Neuron (in vitro differentiated cells): ENCODE results near the gene RIPOR3.
"Not testable (repeated sequence)": the region's sequence is repeated elsewhere in the genome, so short reads cannot be mapped to it uniquely, and the experiment has no call there.

Experiments used
- H2AFZ ChIP-seq: one replicate; pipeline ENCODE4 v1.6.1; 2013; ENCODE audit warnings: low read depth, mild to moderate bottlenecking, inconsistent platforms, low read length, moderate library complexity
- H3K27me3 ChIP-seq: one replicate; pipeline ENCODE4 v1.6.1; 2013; ENCODE audit warnings: low read length; ENCODE audit not compliant: insufficient read depth
- H3K36me3 ChIP-seq: one replicate; pipeline ENCODE4 v1.6.1; 2013; ENCODE audit warnings: low read length; ENCODE audit not compliant: insufficient read depth
- H3K4me1 ChIP-seq: one replicate; pipeline ENCODE4 v1.6.1; 2013; ENCODE audit warnings: low read length; ENCODE audit not compliant: insufficient read depth
- H3K4me3 ChIP-seq: 2 replicates; pipeline ENCODE4 v1.5.1; 2013; ENCODE audit warnings: mild to moderate bottlenecking, low read length, moderate library complexity
- H3K9me3 ChIP-seq: one replicate; pipeline ENCODE4 v1.6.1; 2013; ENCODE audit warnings: low read length

The RIPOR3 gene

GRCh38 chr20:50639971-50640711 is 51.2 kb downstream of the RIPOR3 start:
- H3K4me1 ChIP-seq, result peaks cover 38% of the 10 kb centered on the region
- H3K9me3 ChIP-seq, H3K27me3 ChIP-seq, H3K4me3 ChIP-seq, H3K36me3 ChIP-seq, H2AFZ ChIP-seq: not testable (repeated sequence)

GRCh38 chr20:50638015-50638847 is 53.1 kb downstream of the RIPOR3 start:
- not testable (repeated sequence) for H3K9me3 ChIP-seq, H3K36me3 ChIP-seq, H3K27me3 ChIP-seq
- peaks cover 38% of the 10 kb centered on the region for H3K4me1 ChIP-seq
- peak overlapping the region; percentile 64 for H2AFZ ChIP-seq
- H3K4me3 ChIP-seq, result peak overlapping the region; percentile 8

- Histone ChIP-seq H2AFZ (no peak overlapping the region), H3K27me3 (no peaks in the 10 kb centered on the region), H3K4me3 (no peak overlapping the region), H3K4me1 (peaks cover 31% of the 10 kb centered on the region), H3K36me3 (no peaks in the 10 kb centered on the region), H3K9me3 (no peaks in the 10 kb centered on the region)
Observed at GRCh38 chr20:50636601-50637540, 54.5 kb downstream of the RIPOR3 start.

GRCh38 chr20:50635676-50636600 is 55.4 kb downstream of the RIPOR3 start:
- H2AFZ ChIP-seq, result no peak overlapping the region
- no peak overlapping the region for H3K4me3 ChIP-seq
- H3K4me1 ChIP-seq, result peaks cover 27% of the 10 kb centered on the region
- no peaks in the 10 kb centered on the region for H3K36me3 ChIP-seq
- no peaks in the 10 kb centered on the region for H3K9me3 ChIP-seq
- no peaks in the 10 kb centered on the region for H3K27me3 ChIP-seq

GRCh38 chr20:50635014-50635557 is 56.3 kb downstream of the RIPOR3 start:
- H3K4me3 ChIP-seq, result no peak overlapping the region
- H3K9me3 ChIP-seq, result no peaks in the 10 kb centered on the region
- H3K36me3 ChIP-seq, result no peaks in the 10 kb centered on the region
- peaks cover 27% of the 10 kb centered on the region for H3K4me1 ChIP-seq
- no peaks in the 10 kb centered on the region for H3K27me3 ChIP-seq
- H2AFZ ChIP-seq, result no peak overlapping the region

- H3K36me3 ChIP-seq, result no peaks in the 10 kb centered on the region
- peaks cover 25% of the 10 kb centered on the region for H3K4me1 ChIP-seq
- H3K9me3 ChIP-seq, result no peaks in the 10 kb centered on the region
- no peaks in the 10 kb centered on the region for H3K27me3 ChIP-seq
- H2AFZ ChIP-seq, result no peak overlapping the region
- no peak overlapping the region for H3K4me3 ChIP-seq
Observed at GRCh38 chr20:50634191-50634590, 57.2 kb downstream of the RIPOR3 start.

- H3K4me3 ChIP-seq, result no peak overlapping the region
- H2AFZ ChIP-seq, result no peak overlapping the region
- no peaks in the 10 kb centered on the region for H3K36me3 ChIP-seq
- H3K9me3 ChIP-seq, result no peaks in the 10 kb centered on the region
- H3K4me1 ChIP-seq, result peaks cover 23% of the 10 kb centered on the region
- no peaks in the 10 kb centered on the region for H3K27me3 ChIP-seq
Observed at GRCh38 chr20:50633361-50633760, 58.0 kb downstream of the RIPOR3 start.

- H3K4me3 ChIP-seq, result no peak overlapping the region
- peaks cover 24% of the 10 kb centered on the region for H3K4me1 ChIP-seq
Observed at GRCh38 chr20:50632701-50633100, 58.6 kb downstream of the RIPOR3 start.

GRCh38 chr20:50632236-50632635 is 59.1 kb downstream of the RIPOR3 start:
- no peaks in the 10 kb centered on the region for H3K9me3 ChIP-seq
- H3K36me3 ChIP-seq, result no peaks in the 10 kb centered on the region
- no peak overlapping the region for H3K4me3 ChIP-seq
- peaks cover 21% of the 10 kb centered on the region for H3K4me1 ChIP-seq
- no peaks in the 10 kb centered on the region for H3K27me3 ChIP-seq
- no peak overlapping the region for H2AFZ ChIP-seq

More at GRCh38 chr20:50632701-50633100, 58.6 kb downstream of the RIPOR3 start:
- Histone ChIP-seq H2AFZ (no peak overlapping the region), H3K36me3 (no peaks in the 10 kb centered on the region), H3K27me3 (no peaks in the 10 kb centered on the region), H3K9me3 (no peaks in the 10 kb centered on the region)

GRCh38 chr20:50630578-50631263 is 60.6 kb downstream of the RIPOR3 start:
- no peaks in the 10 kb centered on the region for H3K36me3 ChIP-seq
- no peak overlapping the region for H3K4me3 ChIP-seq
- H3K27me3 ChIP-seq, result no peaks in the 10 kb centered on the region
- peaks cover 9% of the 10 kb centered on the region for H3K4me1 ChIP-seq
- no peak overlapping the region for H2AFZ ChIP-seq
- H3K9me3 ChIP-seq, result no peaks in the 10 kb centered on the region

GRCh38 chr20:50629670-50630045 is 61.7 kb downstream of the RIPOR3 start:
- H3K27me3 ChIP-seq, result no peaks in the 10 kb centered on the region
- no peaks in the 10 kb centered on the region for H3K36me3 ChIP-seq
- H3K4me3 ChIP-seq, result no peak overlapping the region
- H3K9me3 ChIP-seq, result no peaks in the 10 kb centered on the region
- H2AFZ ChIP-seq, result no peak overlapping the region
- peaks cover 9% of the 10 kb centered on the region for H3K4me1 ChIP-seq
